Ascending aorta (tissue), 2 donors: Measurements from ENCODE around the gene DCP1A. TPM values are rescaled to one million over a fixed set of nuclear protein-coding genes. Genes with fewer than 3 reads are reported as not detected.

Experiments used
- DNase-seq, 2 donors: peaks; one replicate each; pipeline ENCODE4 v3.0.0-alpha.2; 2019; ENCODE audit warnings: low spot score in 2 of 2
- H3K27ac ChIP-seq, 2 donors: fragments of 200-600 bp; sonication (generic); one replicate each; pipeline ENCODE4 v1.5.1; 2016 to 2017; ENCODE audit warnings: mild to moderate bottlenecking in 1 of 2
- H3K27me3 ChIP-seq: fragments of 200-600 bp; sonication (generic); one replicate; pipeline ENCODE4 v1.5.1; 2017
- H3K36me3 ChIP-seq, 2 donors: fragments of 200-600 bp; sonication (generic); one replicate each; pipeline ENCODE4 v1.5.1; 2016
- H3K4me1 ChIP-seq, 2 donors: fragments of 200-600 bp; sonication (generic); one replicate each; pipeline ENCODE4 v1.5.1; 2016 to 2017; ENCODE audit warnings: mild to moderate bottlenecking in 1 of 2
- H3K4me3 ChIP-seq, 2 donors: fragments of 200-600 bp; sonication (generic); one replicate each; pipeline ENCODE4 v1.5.1; 2016 to 2017; ENCODE audit warnings: mild to moderate bottlenecking in 1 of 2
- H3K9me3 ChIP-seq, 2 donors: fragments of 200-600 bp; sonication (generic); one replicate each; pipeline ENCODE4 v1.5.1; 2016
- CTCF ChIP-seq, 3 experiments: fragments of 200-600 bp in 2 of 3; fragments of 450-650 bp in 1 of 3; sonication (generic) in 2 of 3; IDR thresholded peaks; one replicate each; pipeline ENCODE4 v1.5.1; 2016 to 2019; ENCODE audit warnings: antibody characterized with exemption in 3 of 3, mild to moderate bottlenecking in 1 of 3, moderate library complexity in 1 of 3
- intact Hi-C: fragments of 100-400 bp; cut with DNase I; formaldehyde crosslinking; loops from one replicate; pipeline ENCODE4 v1.15.1; 2023
- total RNA-seq: library from RNA; depleted of rRNA; stranded (reverse); fragments of >200 nt; gene quantifications from one replicate; pipeline ENCODE4 v1.1.0, GENCODE V29; 2016

The DCP1A gene
- 21.7 TPM for total RNA-seq

GRCh38 chr3:53347261-53348064 is at the start of gene DCP1A:
DCP1A (minus strand) TSS chr3:53347543; CDS start chr3:53347517, 26 bp downstream.
- peaks cover 0 to 4% of the 10 kb centered on the region in 2 donors for H3K4me1 ChIP-seq
- TF ChIP-seq CTCF (IDR thresholded peaks at IDR 0.05) = no peak
- peak; percentile 73 to 98 for DNase-seq
- peaks cover 8 to 18% of the 10 kb centered on the region in 2 donors for H3K36me3 ChIP-seq
- H3K27me3 ChIP-seq = no peaks in the 10 kb centered on the region
- peak within 1 kb of the TSS; percentile 97 to 99 for H3K27ac ChIP-seq
- intact Hi-C loops = loop anchor here (1.0 to 10.0 kb wide), 5 partner anchors 29 to 545 kb away; partner anchors contain the start of genes RFT1, SELENOK and TKT
- H3K4me3 ChIP-seq = peak within 1 kb of the TSS; percentile 74 to 99
- H3K9me3 ChIP-seq = no peaks in the 10 kb centered on the region

- intact Hi-C loops = no loop called here
- H3K4me1 ChIP-seq = no peaks in the 10 kb centered on the region
Measured at GRCh38 chr3:53384465-53385423, 37.4 kb upstream of the DCP1A start.

GRCh38 chr3:53382106-53382505 is 34.8 kb upstream of the DCP1A start:
- Histone ChIP-seq H3K36me3 (no peaks in the 10 kb centered on the region), H3K4me1 (no peaks in the 10 kb centered on the region), H3K27ac (no peak overlapping the region), H3K27me3 (no peaks in the 10 kb centered on the region), H3K4me3 (no peak overlapping the region), H3K9me3 (no peaks in the 10 kb centered on the region)
- no peak for TF ChIP-seq CTCF (IDR thresholded peaks at IDR 0.05)
- no peak for DNase-seq
- intact Hi-C loops = no loop called here

More at GRCh38 chr3:53384465-53385423, 37.4 kb upstream of the DCP1A start:
- Histone ChIP-seq H3K4me3 (no peak overlapping the region), H3K27ac (no peak overlapping the region), H3K9me3 (no peaks in the 10 kb centered on the region), H3K27me3 (no peaks in the 10 kb centered on the region), H3K36me3 (no peaks in the 10 kb centered on the region)
- no peak for TF ChIP-seq CTCF (IDR thresholded peaks at IDR 0.05)
- no peak for DNase-seq

GRCh38 chr3:53380306-53380705 is 33.0 kb upstream of the DCP1A start:
- H3K9me3 ChIP-seq = no peaks in the 10 kb centered on the region
- no peak overlapping the region for H3K27ac ChIP-seq
- H3K36me3 ChIP-seq = no peaks in the 10 kb centered on the region
- H3K4me1 ChIP-seq = no peaks in the 10 kb centered on the region
- no peaks in the 10 kb centered on the region for H3K27me3 ChIP-seq
- H3K4me3 ChIP-seq = no peak overlapping the region
- no peak for DNase-seq
- no peak for TF ChIP-seq CTCF (IDR thresholded peaks at IDR 0.05)
- intact Hi-C loops = no loop called here

GRCh38 chr3:53379898-53380297 is 32.6 kb upstream of the DCP1A start:
- intact Hi-C loops = no loop called here
- no peaks in the 10 kb centered on the region for H3K36me3 ChIP-seq
- no peak overlapping the region for H3K4me3 ChIP-seq
- no peaks in the 10 kb centered on the region for H3K4me1 ChIP-seq
- H3K27me3 ChIP-seq = no peaks in the 10 kb centered on the region
- H3K27ac ChIP-seq = no peak overlapping the region
- no peaks in the 10 kb centered on the region for H3K9me3 ChIP-seq
- no peak for DNase-seq
- TF ChIP-seq CTCF (IDR thresholded peaks at IDR 0.05) = no peak
